SK-N-SH treated with all-trans-retinoic acid at 6 μM for 48 hours (cell line): Measurements from ENCODE around the gene DPM3.

Experiments
- ARNTL ChIP-seq: fragments of 450-650 bp; formaldehyde crosslinking; IDR thresholded peaks from 2 replicates; pipeline ENCODE4 v1.5.0; 2020; ENCODE audit warnings: low read depth, mild to moderate bottlenecking, moderate library complexity, borderline replicate concordance
- RARB ChIP-seq: fragments of 250-450 bp; sonication (Bioruptor Pico); IDR thresholded peaks from 2 replicates; pipeline ENCODE4 v1.8.0; 2021; ENCODE audit warnings: mild to moderate bottlenecking, moderate library complexity
- TSHZ2 ChIP-seq: fragments of 250-450 bp; sonication (Bioruptor Pico); IDR thresholded peaks from 2 replicates; pipeline ENCODE4 v1.5.0; 2020; ENCODE audit warnings: mild to moderate bottlenecking, moderate library complexity
- ZFP30 ChIP-seq: fragments of 450-650 bp; formaldehyde crosslinking; IDR thresholded peaks from 2 replicates; pipeline ENCODE4 v1.5.0; 2022; ENCODE audit warnings: mild to moderate bottlenecking, moderate library complexity

GRCh38 chr1:155186794-155187455, 46.6 kb upstream of the DPM3 start:
- TF ChIP-seq ZFP30 (no peak), ARNTL (CRISPR knock-in tag) (no peak), RARB (CRISPR knock-in tag) (no peak), TSHZ2 (no peak)
